Measurements from ENCODE around the gene HJV. TPM values are rescaled to one million over a fixed set of nuclear protein-coding genes. Genes with fewer than 3 reads are reported as not detected.

HJV gene
- total and polyA plus RNA-seq, 2 of the 13 experiments (the other 11 are each of a cell fraction or from before 2014, with no cell fraction given) = 0.18 TPM; not detected in 1

DNA sequence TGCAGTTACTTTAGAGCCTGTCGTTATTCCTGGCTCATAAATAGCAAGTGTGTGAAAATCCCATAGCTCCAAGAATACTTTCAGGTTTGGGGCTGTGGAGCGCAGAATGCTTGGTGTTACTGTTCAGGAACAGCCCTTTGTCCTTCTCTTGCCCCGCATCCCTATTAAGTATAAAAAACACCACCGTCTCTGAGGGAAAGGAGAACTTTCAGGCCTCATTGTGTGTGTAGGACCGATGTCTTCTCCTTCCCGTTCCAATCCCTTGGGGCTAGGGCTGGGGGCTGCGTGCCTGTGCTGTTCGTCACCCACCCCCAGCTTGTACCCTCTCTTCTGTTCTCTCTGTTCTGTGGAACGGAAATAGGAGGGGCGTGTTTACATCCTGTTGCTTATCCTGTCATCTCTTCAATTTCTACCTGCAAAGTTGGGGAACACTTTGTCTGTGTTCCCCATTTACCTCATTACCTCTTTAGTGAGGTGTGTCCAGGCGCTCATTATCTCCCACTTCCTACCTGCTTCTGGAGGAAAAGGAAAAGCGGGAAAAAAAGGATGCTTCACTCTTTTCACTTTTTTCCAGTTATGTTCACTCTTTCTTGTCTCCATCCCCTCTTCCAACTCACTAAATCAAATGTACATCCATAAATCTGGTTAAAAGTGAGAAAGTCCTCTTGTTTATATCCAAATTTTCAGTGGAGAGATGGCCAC is 24.4 kb downstream of the HJV start (continued):
- TF ChIP-seq AHDC1 (CRISPR knock-in tag; IDR thresholded peaks at IDR 0.05; ENCODE audit: borderline replicate concordance) (no peak), SOX5 (CRISPR knock-in tag; IDR thresholded peaks at IDR 0.05; ENCODE audit: borderline replicate concordance) (peak; percentile 54; the same call in 1 of the 2 replicates), FOXO1 (CRISPR knock-in tag; IDR thresholded peaks at IDR 0.05) (peak; percentile 58; the same call in 1 of the 2 replicates), ZNF12 (CRISPR knock-in tag; IDR thresholded peaks at IDR 0.05) (peak; percentile 27; the same call in 1 of the 2 replicates), FOXK1 (CRISPR knock-in tag; IDR thresholded peaks at IDR 0.05; ENCODE audit: borderline replicate concordance, low read depth) (peak; percentile 49; the same call in 1 of the 2 replicates), TRIM24 (CRISPR knock-in tag; IDR thresholded peaks at IDR 0.05) (no peak), ZNF704 (CRISPR knock-in tag; IDR thresholded peaks at IDR 0.05; ENCODE audit: borderline replicate concordance) (no peak; the same call in 1 of the 2 replicates), ZNF33B (CRISPR knock-in tag; IDR thresholded peaks at IDR 0.05) (no peak; the same call in 1 of the 2 replicates), ZNF232 (CRISPR knock-in tag; IDR thresholded peaks at IDR 0.05; ENCODE audit: borderline replicate concordance) (no peak), NCOA2 (CRISPR knock-in tag; IDR thresholded peaks at IDR 0.05) (0 out of 2 replicates have a peak, but pooled peaks have one; percentile 27), TGIF2 (CRISPR knock-in tag; IDR thresholded peaks at IDR 0.05) (no peak), ZNF652 (CRISPR knock-in tag; IDR thresholded peaks at IDR 0.05; ENCODE audit: borderline replicate concordance, low read depth) (no peak), ZBTB38 (CRISPR knock-in tag; IDR thresholded peaks at IDR 0.05) (no peak), ETV5 (CRISPR knock-in tag; IDR thresholded peaks at IDR 0.05; ENCODE audit: borderline replicate concordance) (peak; percentile 97), KDM1A (CRISPR knock-in tag; IDR thresholded peaks at IDR 0.05) (0 out of 2 replicates have a peak, but pooled peaks have one; percentile 13), NR2F6 (IDR thresholded peaks at IDR 0.05) (no peak), NR2F6 (CRISPR knock-in tag; IDR thresholded peaks at IDR 0.05) (no peak), JUND (CRISPR knock-in tag; IDR thresholded peaks at IDR 0.05) (peak; percentile 59; the same call in 1 of the 2 replicates)
- TF ChIP-seq, protein P1, sequence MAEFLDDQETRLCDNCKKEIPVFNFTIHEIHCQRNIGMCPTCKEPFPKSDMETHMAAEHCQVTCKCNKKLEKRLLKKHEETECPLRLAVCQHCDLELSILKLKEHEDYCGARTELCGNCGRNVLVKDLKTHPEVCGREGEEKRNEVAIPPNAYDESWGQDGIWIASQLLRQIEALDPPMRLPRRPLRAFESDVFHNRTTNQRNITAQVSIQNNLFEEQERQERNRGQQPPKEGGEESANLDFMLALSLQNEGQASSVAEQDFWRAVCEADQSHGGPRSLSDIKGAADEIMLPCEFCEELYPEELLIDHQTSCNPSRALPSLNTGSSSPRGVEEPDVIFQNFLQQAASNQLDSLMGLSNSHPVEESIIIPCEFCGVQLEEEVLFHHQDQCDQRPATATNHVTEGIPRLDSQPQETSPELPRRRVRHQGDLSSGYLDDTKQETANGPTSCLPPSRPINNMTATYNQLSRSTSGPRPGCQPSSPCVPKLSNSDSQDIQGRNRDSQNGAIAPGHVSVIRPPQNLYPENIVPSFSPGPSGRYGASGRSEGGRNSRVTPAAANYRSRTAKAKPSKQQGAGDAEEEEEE (CRISPR knock-in tag; IDR thresholded peaks at IDR 0.05; ENCODE audit: borderline replicate concordance) = no peak
